Measurements from ENCODE around the gene RPL35.

The RPL35 gene

GRCh38 chr9:124815601-124816000 lies 46.2 kb downstream of the RPL35 start:
- DNase-seq: no peak

- DNase-seq: no peak
Observed at GRCh38 chr9:124814164-124814535, 47.6 kb downstream of the RPL35 start.

GRCh38 chr9:124813501-124814163 lies 48.1 kb downstream of the RPL35 start:
- DNase-seq: peak; percentile 70

GRCh38 chr9:124813041-124813440 lies 48.7 kb downstream of the RPL35 start:
- no peak for DNase-seq

GRCh38 chr9:124812441-124812876 lies 49.3 kb downstream of the RPL35 start:
- peak; percentile 99 for DNase-seq

GRCh38 chr9:124810663-124811355 lies 50.9 kb downstream of the RPL35 start:
- DNase-seq: peak; percentile 99

- no peak for DNase-seq
Observed at GRCh38 chr9:124809741-124810500, 51.8 kb downstream of the RPL35 start.

- peak; percentile 92 for DNase-seq
Observed at GRCh38 chr9:124809211-124809610, 52.5 kb downstream of the RPL35 start.

GRCh38 chr9:124808246-124808956 lies 53.4 kb downstream of the RPL35 start:
- peak; percentile 72 for DNase-seq
